HepG2 (cell line): Measurements from ENCODE around the gene CTNND2. TPM values are rescaled to one million over a fixed set of nuclear protein-coding genes. Genes with fewer than 3 reads are reported as not detected.

Experiments
- ARHGAP35 ChIP-seq: sonication (generic); formaldehyde crosslinking; IDR thresholded peaks from 2 replicates; pipeline ENCODE4 v1.9.0; 2022; ENCODE audit warnings: mild to moderate bottlenecking, inconsistent platforms, moderate library complexity, missing genetic modification reagents, borderline replicate concordance
- DR1 ChIP-seq: sonication (generic); formaldehyde crosslinking; IDR thresholded peaks from 2 replicates; pipeline ENCODE4 v1.8.0; 2021; ENCODE audit warnings: mild to moderate bottlenecking, missing genetic modification reagents, inconsistent platforms
- ETS1 ChIP-seq: sonication (generic); formaldehyde crosslinking; IDR thresholded peaks from 2 replicates; pipeline ENCODE4 v1.4.0; 2020; ENCODE audit warnings: missing genetic modification reagents
- FOXC1 ChIP-seq: sonication (generic); formaldehyde crosslinking; IDR thresholded peaks from 2 replicates; pipeline ENCODE4 v1.8.0; 2022; ENCODE audit warnings: mild to moderate bottlenecking, missing genetic modification reagents, borderline replicate concordance
- GABPA ChIP-seq, 2 experiments: IDR thresholded peaks; 2 replicates each; pipeline ENCODE4 v1.6.1; 2011 to 2016; ENCODE audit warnings: low read depth in 2 of 2, low read length in 1 of 2, missing biosample characterization in 1 of 2, missing genetic modification characterization in 1 of 2
- LRRFIP1 ChIP-seq: sonication (generic); formaldehyde crosslinking; conservative IDR thresholded peaks from 2 replicates; pipeline ENCODE4 v1.4.0; 2020; ENCODE audit warnings: missing genetic modification reagents
- RFX1 ChIP-seq: fragments of 450-650 bp; IDR thresholded peaks from 2 replicates; pipeline ENCODE4 v1.6.1; 2017
- SMYD3 ChIP-seq: sonication (generic); formaldehyde crosslinking; IDR thresholded peaks from 2 replicates; pipeline ENCODE4 v1.8.1; 2023; ENCODE audit warnings: mild to moderate bottlenecking, missing genetic modification reagents
- SP2 ChIP-seq: sonication (generic); formaldehyde crosslinking; IDR thresholded peaks from 2 replicates; pipeline ENCODE4 v1.5.1; 2020; ENCODE audit warnings: mild to moderate bottlenecking, missing genetic modification reagents
- TGIF2 ChIP-seq: IDR thresholded peaks from 2 replicates; pipeline ENCODE4 v1.6.1; 2016; ENCODE audit warnings: control low read depth, missing compliant biosample characterization
- ZFP1 ChIP-seq: IDR thresholded peaks from 2 replicates; pipeline ENCODE4 v1.6.1; 2016
- ZNF280D ChIP-seq: sonication (generic); formaldehyde crosslinking; IDR thresholded peaks from 2 replicates; pipeline ENCODE4 v1.5.1; 2020; ENCODE audit warnings: mild to moderate bottlenecking, missing genetic modification reagents
- ZNF550 ChIP-seq: sonication (generic); formaldehyde crosslinking; IDR thresholded peaks from 2 replicates; pipeline ENCODE4 v1.4.0; 2020; ENCODE audit warnings: mild to moderate bottlenecking, missing genetic modification reagents, borderline replicate concordance
- ZNF878 ChIP-seq: sonication (generic); formaldehyde crosslinking; IDR thresholded peaks from 2 replicates; pipeline ENCODE4 v1.8.1; 2023; ENCODE audit warnings: mild to moderate bottlenecking, missing genetic modification reagents, moderate library complexity
- polyA plus RNA-seq, 8 experiments: library from polyadenylated mRNA; depleted of rRNA in 3 of 8; stranded (reverse) in 7 of 8; unstranded in 1 of 8; fragments of >200 nt; fragmentation: Illumina TruSeq in 4 of 8; extraction: Trizol in 4 of 8; gene quantifications; 2 replicates each; pipeline versions ENCODE4 v1.2.1 to v1.2.3, GENCODE V29; 2011 to 2016; ENCODE audit warnings: low read depth in 4 of 8, missing spikeins in 1 of 8, mixed read lengths in 1 of 8; ENCODE audit not compliant: insufficient read depth in 1 of 8
- total RNA-seq, 5 experiments: library from RNA; depleted of rRNA; stranded (reverse); fragments of >200 nt; fragmentation: Illumina TruSeq; extraction: Trizol; gene quantifications; 2 replicates each; pipeline ENCODE4 v1.2.3, GENCODE V29; 2016; ENCODE audit warnings: low read depth in 1 of 5
- TF ChIP-seq, protein P1 (sequence below), 2 experiments: sonication (generic) in 1 of 2; formaldehyde crosslinking in 1 of 2; IDR thresholded peaks; 2 replicates each; pipeline versions ENCODE4 v1.5.1 to v1.6.1; 2011 to 2020; ENCODE audit warnings: borderline replicate concordance in 1 of 2, low read depth in 1 of 2, low read length in 1 of 2, mild to moderate bottlenecking in 1 of 2, missing genetic modification reagents in 1 of 2, moderate library complexity in 1 of 2
- TF ChIP-seq, protein P2 (sequence below): sonication (generic); formaldehyde crosslinking; IDR thresholded peaks from 2 replicates; pipeline ENCODE4 v1.4.0; 2020; ENCODE audit warnings: missing genetic modification reagents

The CTNND2 gene
- total and polyA plus RNA-seq, 2 of the 13 experiments (the other 11 are each of a cell fraction or from before 2014, with no cell fraction given), result not detected

GRCh38 chr5:11596657-11597071 lies 307.6 kb downstream of the CTNND2 start (continued):
- no peak for TF ChIP-seq TGIF2 (CRISPR knock-in tag)
- no peak for TF ChIP-seq GABPA (IDR thresholded peaks at IDR 0.05; ENCODE audit: low read depth, low read length)
- no peak for TF ChIP-seq GABPA (CRISPR knock-in tag; IDR thresholded peaks at IDR 0.05; ENCODE audit: low read depth)
- TF ChIP-seq, protein P1, sequence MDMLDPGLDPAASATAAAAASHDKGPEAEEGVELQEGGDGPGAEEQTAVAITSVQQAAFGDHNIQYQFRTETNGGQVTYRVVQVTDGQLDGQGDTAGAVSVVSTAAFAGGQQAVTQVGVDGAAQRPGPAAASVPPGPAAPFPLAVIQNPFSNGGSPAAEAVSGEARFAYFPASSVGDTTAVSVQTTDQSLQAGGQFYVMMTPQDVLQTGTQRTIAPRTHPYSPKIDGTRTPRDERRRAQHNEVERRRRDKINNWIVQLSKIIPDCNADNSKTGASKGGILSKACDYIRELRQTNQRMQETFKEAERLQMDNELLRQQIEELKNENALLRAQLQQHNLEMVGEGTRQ (IDR thresholded peaks at IDR 0.05; ENCODE audit: low read depth, low read length), result no peak
- TF ChIP-seq, protein P1 (CRISPR knock-in tag; IDR thresholded peaks at IDR 0.05; ENCODE audit: borderline replicate concordance), result no peak
- no peak for TF ChIP-seq RFX1
- no peak for TF ChIP-seq ZNF550 (CRISPR knock-in tag)
- TF ChIP-seq ARHGAP35, result no peak
- no peak for TF ChIP-seq LRRFIP1 (CRISPR knock-in tag)
- no peak for TF ChIP-seq ZNF280D (CRISPR knock-in tag)
- TF ChIP-seq ZFP1, result 0 out of 2 replicates have a peak, but pooled peaks have one; percentile 58
- TF ChIP-seq, protein P2, sequence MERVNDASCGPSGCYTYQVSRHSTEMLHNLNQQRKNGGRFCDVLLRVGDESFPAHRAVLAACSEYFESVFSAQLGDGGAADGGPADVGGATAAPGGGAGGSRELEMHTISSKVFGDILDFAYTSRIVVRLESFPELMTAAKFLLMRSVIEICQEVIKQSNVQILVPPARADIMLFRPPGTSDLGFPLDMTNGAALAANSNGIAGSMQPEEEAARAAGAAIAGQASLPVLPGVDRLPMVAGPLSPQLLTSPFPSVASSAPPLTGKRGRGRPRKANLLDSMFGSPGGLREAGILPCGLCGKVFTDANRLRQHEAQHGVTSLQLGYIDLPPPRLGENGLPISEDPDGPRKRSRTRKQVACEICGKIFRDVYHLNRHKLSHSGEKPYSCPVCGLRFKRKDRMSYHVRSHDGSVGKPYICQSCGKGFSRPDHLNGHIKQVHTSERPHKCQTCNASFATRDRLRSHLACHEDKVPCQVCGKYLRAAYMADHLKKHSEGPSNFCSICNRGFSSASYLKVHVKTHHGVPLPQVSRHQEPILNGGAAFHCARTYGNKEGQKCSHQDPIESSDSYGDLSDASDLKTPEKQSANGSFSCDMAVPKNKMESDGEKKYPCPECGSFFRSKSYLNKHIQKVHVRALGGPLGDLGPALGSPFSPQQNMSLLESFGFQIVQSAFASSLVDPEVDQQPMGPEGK (CRISPR knock-in tag), result peak; percentile 45; the same call in 1 of the 2 replicates
- TF ChIP-seq DR1 (CRISPR knock-in tag), result no peak
- TF ChIP-seq ETS1, result no peak
- no peak for TF ChIP-seq FOXC1 (CRISPR knock-in tag)
- TF ChIP-seq ZNF878, result peak; percentile 52; the same call in 1 of the 2 replicates
- no peak for TF ChIP-seq SP2 (CRISPR knock-in tag)
- no peak for TF ChIP-seq SMYD3
